Endothelial cell of umbilical vein (primary cell): Measurements from ENCODE around the gene BTBD2. TPM values are rescaled to one million over a fixed set of nuclear protein-coding genes. Genes with fewer than 3 reads are reported as not detected.

Experiments used
- BruUV-seq: library from RNA; stranded (reverse); fragments of 400-500 nt; replicated peaks from 2 replicates; lab custom pipeline; 2021; lab: Mats Ljungman, UMichigan
- CTCF ChIA-PET: fragments of 300-600, 350-600 bp; sonication (Branson Sonifier 250); formaldehyde crosslinking; loops from one replicate; lab custom pipeline; 2021; ENCODE audit warnings: antibody characterized with exemption, inconsistent platforms; lab: Charles Lee
- POLR2A ChIA-PET: fragments of 300-600, 350-600 bp; sonication (Branson Sonifier 250); formaldehyde crosslinking; loops from one replicate; lab custom pipeline; 2021; ENCODE audit warnings: antibody characterized with exemption, inconsistent platforms; lab: Charles Lee
- DNase-seq: peaks from one replicate; pipeline ENCODE4 v3.0.0-alpha.2; 2011; ENCODE audit warnings: low read depth, low spot score
- FAIRE-seq: peaks from 2 replicates; lab custom pipeline; 2011; peaks lifted over from hg19 to GRCh38; lab: Jason Lieb, UNC
- H2AFZ ChIP-seq: 2 replicates; pipeline ENCODE4 v1.6.0; 2012; ENCODE audit warnings: low read depth, low read length, control low read depth, inconsistent platforms
- H3K27ac ChIP-seq: 2 replicates; pipeline ENCODE4 v1.5.1; 2011; ENCODE audit warnings: low read depth, mild to moderate bottlenecking, control low read depth, low read length, moderate library complexity; ENCODE audit not compliant: insufficient read depth
- H3K27me3 ChIP-seq, 2 experiments: 2 replicates each; pipeline versions ENCODE4 v1.6.0 to v1.6.1; 2011; ENCODE audit warnings: low read length in 2 of 2, mixed read lengths in 1 of 2; ENCODE audit not compliant: control insufficient read depth in 2 of 2, insufficient read depth in 2 of 2
- H3K36me3 ChIP-seq, 2 experiments: 2 replicates in 1 of 2; 3 replicates in 1 of 2; pipeline ENCODE4 v1.5.1; 2011; ENCODE audit warnings: low read length in 2 of 2, mild to moderate bottlenecking in 1 of 2, moderate library complexity in 1 of 2; ENCODE audit not compliant: control insufficient read depth in 2 of 2, insufficient read depth in 2 of 2; ENCODE audit errors: extremely low read depth in 1 of 2
- H3K4me1 ChIP-seq: 3 replicates; pipeline ENCODE4 v1.5.1; 2011; ENCODE audit warnings: mild to moderate bottlenecking, low read length; ENCODE audit not compliant: control insufficient read depth, insufficient read depth; ENCODE audit errors: extremely low read depth
- H3K4me2 ChIP-seq: 2 replicates; pipeline ENCODE4 v1.6.1; 2011; ENCODE audit warnings: low read length, control low read depth, mixed read lengths; ENCODE audit not compliant: insufficient read depth
- H3K4me3 ChIP-seq, 3 experiments: fragments of 200-600 bp in 1 of 3; sonication (generic), shearing (Covaris generic) in 1 of 3; replicated peaks in 1 of 3; 2 replicates each; pipeline ENCODE4 v1.5.1; 2011 to 2016; ENCODE audit warnings: control low read depth in 3 of 3, low read length in 3 of 3, mild to moderate bottlenecking in 2 of 3, inconsistent platforms in 1 of 3, low read depth in 1 of 3, moderate library complexity in 1 of 3; ENCODE audit not compliant: insufficient read depth in 1 of 3
- H3K79me2 ChIP-seq: 2 replicates; pipeline ENCODE4 v1.6.0; 2012; ENCODE audit warnings: low read length, inconsistent platforms; ENCODE audit not compliant: control insufficient read depth, insufficient read depth
- H3K9ac ChIP-seq: replicated peaks from 2 replicates; pipeline ENCODE3; 2011; ENCODE audit warnings: low read length, control low read depth; ENCODE audit not compliant: insufficient read depth; ENCODE audit errors: extremely low read depth
- H3K9me1 ChIP-seq: replicated peaks from 3 replicates; pipeline ENCODE4 v1.6.0; 2011; ENCODE audit warnings: mild to moderate bottlenecking, low read length; ENCODE audit not compliant: control insufficient read depth, insufficient read depth; ENCODE audit errors: extremely low read depth
- H3K9me3 ChIP-seq: replicated peaks from 2 replicates; pipeline ENCODE4 v1.5.1; 2012; ENCODE audit warnings: low read length, inconsistent platforms; ENCODE audit not compliant: control insufficient read depth, insufficient read depth
- H4K20me1 ChIP-seq: replicated peaks from 2 replicates; pipeline ENCODE3; 2011; ENCODE audit warnings: mild to moderate bottlenecking, low read length; ENCODE audit not compliant: control insufficient read depth, insufficient read depth; ENCODE audit errors: extremely low read depth
- CTCF ChIP-seq, 2 donors: IDR thresholded peaks; 1 replicate in 1 of 2; 2 replicates in 1 of 2; pipeline ENCODE4 v1.5.1; 2011; ENCODE audit warnings: low read length in 2 of 2, mild to moderate bottlenecking in 2 of 2, moderate library complexity in 2 of 2, control low read depth in 1 of 2, inconsistent platforms in 1 of 2, low read depth in 1 of 2; ENCODE audit not compliant: insufficient read depth in 1 of 2; ENCODE audit errors: extremely low read depth in 1 of 2
- EZH2 ChIP-seq: IDR thresholded peaks from 2 replicates; pipeline ENCODE4 v1.6.1; 2012; ENCODE audit warnings: borderline replicate concordance, low read depth, mild to moderate bottlenecking, moderate library complexity, low read length, inconsistent platforms; ENCODE audit not compliant: severe bottlenecking
- FOS ChIP-seq: IDR thresholded peaks from 2 replicates; pipeline ENCODE4 v1.6.1; 2011; ENCODE audit warnings: mild to moderate bottlenecking, low read length, moderate library complexity, borderline replicate concordance; ENCODE audit not compliant: insufficient read depth
- GATA2 ChIP-seq: IDR thresholded peaks from 2 replicates; pipeline ENCODE4 v1.7.0; 2011; ENCODE audit warnings: low read depth, mild to moderate bottlenecking, moderate library complexity, mixed read lengths, low read length; ENCODE audit not compliant: insufficient read length, insufficient read depth
- JUN ChIP-seq: IDR thresholded peaks from 2 replicates; pipeline ENCODE4 v1.6.1; 2011; ENCODE audit warnings: borderline replicate concordance, low read depth; ENCODE audit not compliant: insufficient read length, insufficient read depth
- MAX ChIP-seq: IDR thresholded peaks from 2 replicates; pipeline ENCODE4 v1.6.1; 2011; ENCODE audit not compliant: insufficient read depth, insufficient read length
- MYC ChIP-seq: IDR thresholded peaks from one replicate; pipeline ENCODE4 v1.6.1; 2011; ENCODE audit warnings: mild to moderate bottlenecking, low read depth, low read length
- POLR2A ChIP-seq: IDR thresholded peaks from 2 replicates; pipeline ENCODE4 v1.6.1; 2012; ENCODE audit warnings: low read depth, mild to moderate bottlenecking, control low read depth, low read length
- POLR2AphosphoS5 ChIP-seq: IDR thresholded peaks from 2 replicates; pipeline ENCODE4 v1.6.1; 2012; ENCODE audit warnings: low read depth, mild to moderate bottlenecking, control low read depth, low read length, moderate library complexity; ENCODE audit not compliant: insufficient read depth
- dilution Hi-C: fragments of 300-500 bp; cut with MboI; formaldehyde crosslinking; loops from one replicate; pipeline ENCODE4 v1.15.0; 2019; ENCODE audit warnings: low sequenced_read_pairs; ENCODE audit not compliant: extremely low pct_ligation_motif_present
- intact Hi-C: fragments of 100-400 bp; cut with micrococcal nuclease; formaldehyde crosslinking; loops from one replicate; pipeline ENCODE4 v1.10.0; 2022
- polyA plus RNA-seq, 4 experiments: library from polyadenylated mRNA; depleted of rRNA in 3 of 4; stranded (reverse) in 3 of 4; unstranded in 1 of 4; fragments of >200 nt; gene quantifications; 2 replicates each; pipeline versions ENCODE4 v1.2.1 to v1.2.3, GENCODE V29; 2011 to 2012; ENCODE audit warnings: missing spikeins in 1 of 4
- total RNA-seq: library from RNA; stranded (reverse); gene quantifications from 2 replicates; pipeline ENCODE4 v1.2.3, GENCODE V29; 2021

The BTBD2 gene
- total and polyA plus RNA-seq, 2 donors (not counting 3 experiments of a cell fraction or from before 2014, with no cell fraction given) = 59.2 to 78.2 TPM

GRCh38 chr19:2053601-2054389 lies 38.3 kb upstream of the BTBD2 start:
- Histone ChIP-seq H3K27me3 (no peaks in the 10 kb centered on the region), H3K4me3 (no peak overlapping the region), H3K79me2 (peaks cover 19% of the 10 kb centered on the region), H4K20me1 (no peaks in the 10 kb centered on the region), H3K4me1 (peaks cover 17% of the 10 kb centered on the region), H2AFZ (peak overlapping the region; percentile 32), H3K9me3 (no peaks in the 10 kb centered on the region), H3K9ac (no peak overlapping the region), H3K36me3 (no peaks in the 10 kb centered on the region), H3K9me1 (no peaks in the 10 kb centered on the region), H3K4me2 (no peak overlapping the region), H3K27ac (no peak overlapping the region)
- TF ChIP-seq MYC = no peak
- TF ChIP-seq FOS = no peak
- TF ChIP-seq POLR2A = no peak
- TF ChIP-seq POLR2AphosphoS5 = no peak
- TF ChIP-seq JUN = no peak
- no peak for TF ChIP-seq MAX
- no peak for TF ChIP-seq GATA2
- no peak for TF ChIP-seq CTCF (IDR thresholded peaks at IDR 0.05; ENCODE audit: extremely low read depth in 1 of 2, insufficient read depth in 1 of 2, low read depth in 1 of 2, low read length in 2 of 2)
- no peak for TF ChIP-seq EZH2
- no TSS peak for BruUV-seq
- peak; percentile 69 for DNase-seq
- FAIRE-seq = peak; percentile 62
- intact Hi-C loops = no loop called here
- ChIA-PET POLR2A (no interaction called here), CTCF (interaction anchor here (1.0 to 3.2 kb wide), 3 partner anchors 12 to 25 kb away, joined by 5 to 17 read pairs (median 5); no protein-coding TSS in a partner anchor)
- dilution Hi-C loops = no loop called here
